Measurements from ENCODE around the gene DTL. TPM values are rescaled to one million over a fixed set of nuclear protein-coding genes. Genes with fewer than 3 reads are reported as not detected.

The DTL gene
- total RNA-seq, 3 donors from 2014 or later, result 1.4 to 12.0 (median 3.2) TPM

DNA sequence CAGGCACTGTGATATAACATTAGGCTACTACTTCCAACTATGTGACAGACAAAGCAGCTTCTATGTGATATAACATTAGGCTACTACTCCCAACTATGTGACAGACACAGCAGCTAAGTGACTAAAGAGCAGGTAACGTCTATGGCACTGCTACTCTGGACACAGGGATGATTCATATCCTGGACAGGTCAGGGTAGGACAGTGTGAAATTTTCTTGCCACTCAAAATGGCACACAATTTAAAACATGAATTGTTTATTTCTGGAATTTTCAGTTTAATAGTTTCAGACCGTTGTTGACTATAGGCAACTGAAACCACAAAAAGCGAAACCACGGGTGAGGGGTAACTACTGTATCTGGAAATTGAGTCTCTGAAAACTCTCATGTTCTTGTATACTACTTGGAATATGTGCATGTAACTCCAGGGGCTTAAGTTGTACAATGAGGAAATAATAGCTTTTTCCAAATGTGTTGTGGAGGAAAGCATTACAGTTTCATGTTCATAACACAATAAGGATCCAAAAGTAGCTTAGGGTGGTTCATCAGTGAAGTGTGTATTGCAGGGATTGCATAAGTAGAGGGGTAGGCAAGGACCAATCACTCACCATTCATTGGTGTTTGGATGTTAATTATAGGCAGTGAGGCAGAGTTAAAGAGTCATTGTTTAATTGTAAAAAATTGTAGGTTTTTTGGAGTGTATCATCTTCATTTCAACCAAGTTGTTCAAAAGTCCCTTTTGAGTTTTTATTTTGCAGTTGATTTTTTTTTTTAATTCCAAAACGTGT, 5.3 kb downstream of the DTL start:
- peak; percentile 31 for ATAC-seq
- intact Hi-C loops (cut with DNase I, micrococcal nuclease), result no loop called here
- no peak overlapping the region for H3K4me3 ChIP-seq
- H3K9me3 ChIP-seq, result no peaks in the 10 kb centered on the region
- H3K36me3 ChIP-seq (ENCODE audit: low read depth), result no peaks in the 10 kb centered on the region
- H3K4me1 ChIP-seq (ENCODE audit: low read depth), result peaks cover 3% of the 10 kb centered on the region
- DNase-seq, result no peak
- no peak for TF ChIP-seq CTCF (IDR thresholded peaks at IDR 0.05)

- no peak for DNase-seq
- TF ChIP-seq CTCF (IDR thresholded peaks at IDR 0.05), result no peak
- no peaks in the 10 kb centered on the region for H3K4me1 ChIP-seq (ENCODE audit: low read depth)
- ATAC-seq, result no peak
- no peaks in the 10 kb centered on the region for H3K36me3 ChIP-seq (ENCODE audit: low read depth)
- intact Hi-C loops (cut with DNase I, micrococcal nuclease), result no loop called here
- H3K9me3 ChIP-seq, result no peaks in the 10 kb centered on the region
- no peak overlapping the region for H3K4me3 ChIP-seq
Measured at GRCh38 chr1:212042436-212042835, 6.9 kb downstream of the DTL start.

- no peak for TF ChIP-seq CTCF (IDR thresholded peaks at IDR 0.05)
- DNase-seq (no peak), ATAC-seq (no peak)
- intact Hi-C loops (cut with DNase I, micrococcal nuclease), result no loop called here
- no peak overlapping the region for H3K4me3 ChIP-seq
- no peaks in the 10 kb centered on the region for H3K4me1 ChIP-seq (ENCODE audit: low read depth)
- H3K9me3 ChIP-seq, result no peaks in the 10 kb centered on the region
- H3K36me3 ChIP-seq (ENCODE audit: low read depth), result no peaks in the 10 kb centered on the region
Measured at GRCh38 chr1:212044851-212045250, 9.3 kb downstream of the DTL start.

DNA sequence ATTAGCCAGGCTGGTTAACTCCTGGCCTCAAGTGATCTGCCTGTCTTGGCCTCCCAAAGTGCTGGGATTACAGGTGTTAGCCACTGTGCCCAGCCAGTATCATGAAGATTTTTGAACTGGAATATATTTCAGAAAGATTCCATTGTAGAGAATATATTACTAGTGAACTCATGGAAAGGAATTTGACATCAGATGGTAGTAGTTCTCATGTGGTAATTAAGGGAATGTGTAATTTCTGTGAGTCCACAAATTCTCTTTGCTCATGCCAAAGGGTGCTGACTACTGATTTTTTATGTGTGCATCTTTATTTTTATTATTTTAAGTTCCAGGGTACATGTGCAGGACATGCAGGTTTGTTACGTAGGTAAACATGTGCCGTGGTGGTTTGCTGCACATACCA, 10.4 kb downstream of the DTL start:
- Histone ChIP-seq H3K4me1 (ENCODE audit: low read depth) (no peaks in the 10 kb centered on the region), H3K9me3 (no peaks in the 10 kb centered on the region), H3K36me3 (ENCODE audit: low read depth) (no peaks in the 10 kb centered on the region), H3K4me3 (no peak overlapping the region)
- TF ChIP-seq CTCF (IDR thresholded peaks at IDR 0.05), result no peak
- DNase-seq (no peak), ATAC-seq (no peak)
- intact Hi-C loops (cut with DNase I, micrococcal nuclease), result no loop called here

- Histone ChIP-seq H3K9me3 (peaks cover 9% of the 10 kb centered on the region), H3K36me3 (ENCODE audit: low read depth) (no peaks in the 10 kb centered on the region), H3K4me1 (ENCODE audit: low read depth) (no peaks in the 10 kb centered on the region), H3K4me3 (no peak overlapping the region)
- ATAC-seq, result no peak
- DNase-seq, result no peak
- intact Hi-C loops (cut with DNase I, micrococcal nuclease), result no loop called here
- no peak for TF ChIP-seq CTCF (IDR thresholded peaks at IDR 0.05)
Measured at GRCh38 chr1:212053993-212054392, 18.4 kb downstream of the DTL start.

Measured in mucosa of descending colon (tissue), 3 donors.